Left forelimb (tissue), 1 donor: ENCODE results near the gene LRMDA.

Experiments
- DNase-seq: peaks from one replicate; pipeline ENCODE4 v3.0.0-alpha.2; 2018; ENCODE audit warnings: low spot score

The LRMDA gene

DNA sequence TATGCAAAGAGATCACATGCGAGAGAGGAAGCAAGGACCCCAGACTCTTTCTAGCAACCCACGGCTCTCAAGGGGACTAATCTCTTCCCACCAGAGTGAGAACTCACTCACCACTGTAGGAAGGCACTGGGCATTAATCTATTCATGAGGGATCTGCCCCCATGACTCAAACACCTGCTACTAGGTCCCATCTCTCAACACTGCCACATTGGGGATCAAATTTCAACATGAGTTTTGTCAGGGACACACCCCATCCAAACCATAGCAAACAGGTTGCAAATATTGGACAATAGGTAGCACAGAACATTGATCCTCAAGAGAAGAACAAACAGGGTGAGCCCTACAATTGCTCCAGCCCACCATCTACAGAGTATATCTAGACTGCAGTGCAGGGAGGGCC, 740.6 kb downstream of the LRMDA start:
- no peak for DNase-seq

DNA sequence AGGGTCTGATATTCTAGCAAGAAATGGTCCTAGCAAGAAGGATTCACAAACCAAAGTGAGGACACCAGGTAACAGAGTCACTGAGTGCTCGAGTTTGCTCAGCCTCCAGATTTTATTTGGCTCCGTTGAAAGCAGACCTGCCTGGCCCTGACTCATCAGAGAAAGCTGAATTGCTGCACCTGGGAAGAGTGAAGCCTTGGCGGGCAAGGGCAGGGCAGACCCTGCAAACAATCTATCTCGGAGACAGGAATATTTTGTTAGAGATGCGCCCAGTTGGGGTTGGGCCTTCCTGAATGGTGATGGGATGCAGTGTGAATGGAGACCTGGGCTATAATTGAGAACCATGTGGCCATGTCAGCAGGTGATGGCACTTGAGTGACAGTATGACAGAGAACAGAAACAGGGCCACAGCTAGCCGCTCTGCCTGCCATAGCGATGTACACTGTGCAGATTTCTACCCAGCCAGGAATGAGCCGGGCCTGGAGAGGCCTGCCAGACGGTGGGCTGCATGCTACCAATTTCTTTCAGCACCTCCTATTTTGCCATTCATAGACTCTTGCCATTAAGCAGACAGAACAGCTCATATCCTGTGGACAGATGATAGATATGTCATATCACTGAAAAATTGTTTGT, 744.2 kb downstream of the LRMDA start:
- no peak for DNase-seq

DNA sequence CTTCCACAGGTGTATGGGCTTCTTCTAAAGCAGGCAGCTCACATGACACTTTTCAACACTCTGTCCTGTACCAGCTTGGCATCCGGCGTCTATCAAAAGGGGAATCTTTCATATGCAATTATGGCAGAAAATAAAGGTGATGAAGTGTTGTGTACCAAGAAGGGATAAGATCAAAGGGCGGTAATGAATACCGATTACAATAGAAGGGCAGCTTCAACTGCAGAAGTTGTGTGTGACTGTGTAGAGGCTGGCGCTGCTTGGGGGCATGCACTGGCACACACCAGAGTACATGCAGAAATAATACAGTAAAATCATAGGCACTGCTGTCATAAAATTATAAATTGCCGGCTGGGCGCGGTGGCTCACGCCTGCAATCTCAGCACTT, 744.7 kb downstream of the LRMDA start:
- DNase-seq = no peak

DNA sequence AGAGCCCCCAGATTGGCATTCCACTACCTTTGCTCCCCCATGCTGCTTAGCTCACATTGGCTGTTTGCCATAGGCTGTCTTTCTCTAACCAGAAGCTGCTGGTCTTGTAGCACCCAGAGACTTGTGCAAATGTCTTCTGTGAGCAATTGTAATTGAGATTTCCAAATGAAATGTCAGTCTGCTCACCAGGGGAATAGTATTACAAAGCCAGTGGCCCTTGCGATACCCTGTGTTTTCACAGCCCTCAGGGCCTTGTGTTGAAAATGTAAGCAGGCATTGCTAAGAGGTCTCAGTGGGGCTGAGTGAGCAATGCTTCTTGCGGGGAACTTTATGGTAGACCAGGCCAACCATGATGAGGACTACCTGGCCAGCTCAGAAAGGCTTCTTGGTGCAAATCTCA, 746.5 kb downstream of the LRMDA start:
- no peak for DNase-seq

DNA sequence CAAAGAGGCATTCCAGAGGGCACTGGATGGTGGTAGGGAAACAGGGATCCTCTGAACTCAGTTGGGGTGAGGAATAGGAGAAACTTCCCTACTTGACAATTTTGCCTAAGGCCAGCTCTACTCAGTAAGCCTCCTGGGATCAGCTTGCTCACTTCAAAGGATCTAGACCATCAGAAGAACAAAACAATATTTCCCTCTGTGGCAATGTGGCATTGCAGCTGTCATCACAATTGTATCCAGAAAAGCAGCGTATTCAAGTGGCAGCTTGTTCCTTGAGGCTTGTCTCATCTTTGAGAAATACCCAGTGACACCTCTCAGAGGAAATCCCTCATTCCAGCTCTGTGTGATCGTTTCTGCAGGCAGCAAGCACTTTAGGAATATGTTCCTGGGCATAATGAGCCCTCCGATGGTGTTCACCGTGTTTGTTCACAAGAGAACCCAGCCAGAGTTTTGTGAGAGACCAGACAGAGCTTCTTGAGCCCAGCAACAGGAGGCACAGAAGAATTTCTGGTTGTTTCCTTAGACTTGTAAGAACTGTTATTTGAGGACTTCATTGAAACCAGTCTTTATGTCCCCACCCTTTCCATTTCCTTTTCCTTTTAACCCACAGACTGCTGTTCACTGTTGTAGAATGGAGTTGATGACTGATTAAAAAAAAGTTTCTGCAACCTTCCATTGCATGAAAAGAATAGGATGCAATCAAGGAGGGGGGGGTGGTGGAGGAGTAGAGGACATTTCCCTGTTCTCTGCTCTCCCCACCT, 747.3 kb downstream of the LRMDA start:
- DNase-seq = no peak

DNA sequence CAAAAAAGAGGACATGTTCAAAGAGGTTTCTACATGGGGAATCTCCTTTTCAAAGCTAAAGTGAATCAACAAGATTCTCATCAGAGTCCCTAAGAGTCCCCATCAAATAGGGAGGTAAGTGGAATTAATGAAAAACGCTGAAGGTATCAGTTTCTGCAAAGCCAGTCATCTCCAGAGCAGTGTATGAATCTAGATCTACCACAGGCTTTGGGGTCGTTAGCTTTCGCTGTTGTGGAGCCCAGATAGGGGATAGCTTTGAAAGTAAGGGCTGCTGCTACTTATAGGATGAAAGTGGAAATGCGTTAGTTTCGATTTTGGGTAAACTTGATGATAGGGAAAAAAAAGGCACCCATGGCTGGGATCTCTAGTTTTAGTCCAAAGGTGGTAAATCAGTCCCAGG, 748.4 kb downstream of the LRMDA start:
- no peak for DNase-seq

DNA sequence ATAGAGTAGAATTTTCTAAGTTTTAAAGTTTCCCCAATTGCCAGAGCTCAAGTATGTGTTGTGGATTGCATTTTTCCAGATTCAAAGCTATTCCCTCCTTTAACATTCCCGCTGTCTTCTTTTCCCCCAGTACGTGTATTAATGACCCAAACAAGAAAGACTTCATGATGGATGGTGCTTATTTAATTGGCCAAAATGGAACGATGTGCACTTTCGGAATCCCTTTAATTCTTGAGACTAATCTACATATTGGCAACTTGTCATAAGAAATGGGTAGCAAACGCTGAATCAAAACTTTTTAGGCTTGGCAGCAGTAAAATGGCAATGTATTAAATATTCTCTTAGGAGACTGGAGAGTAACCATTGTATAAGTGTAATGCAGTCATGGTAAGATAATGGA, 753.2 kb downstream of the LRMDA start:
- no peak for DNase-seq

DNA sequence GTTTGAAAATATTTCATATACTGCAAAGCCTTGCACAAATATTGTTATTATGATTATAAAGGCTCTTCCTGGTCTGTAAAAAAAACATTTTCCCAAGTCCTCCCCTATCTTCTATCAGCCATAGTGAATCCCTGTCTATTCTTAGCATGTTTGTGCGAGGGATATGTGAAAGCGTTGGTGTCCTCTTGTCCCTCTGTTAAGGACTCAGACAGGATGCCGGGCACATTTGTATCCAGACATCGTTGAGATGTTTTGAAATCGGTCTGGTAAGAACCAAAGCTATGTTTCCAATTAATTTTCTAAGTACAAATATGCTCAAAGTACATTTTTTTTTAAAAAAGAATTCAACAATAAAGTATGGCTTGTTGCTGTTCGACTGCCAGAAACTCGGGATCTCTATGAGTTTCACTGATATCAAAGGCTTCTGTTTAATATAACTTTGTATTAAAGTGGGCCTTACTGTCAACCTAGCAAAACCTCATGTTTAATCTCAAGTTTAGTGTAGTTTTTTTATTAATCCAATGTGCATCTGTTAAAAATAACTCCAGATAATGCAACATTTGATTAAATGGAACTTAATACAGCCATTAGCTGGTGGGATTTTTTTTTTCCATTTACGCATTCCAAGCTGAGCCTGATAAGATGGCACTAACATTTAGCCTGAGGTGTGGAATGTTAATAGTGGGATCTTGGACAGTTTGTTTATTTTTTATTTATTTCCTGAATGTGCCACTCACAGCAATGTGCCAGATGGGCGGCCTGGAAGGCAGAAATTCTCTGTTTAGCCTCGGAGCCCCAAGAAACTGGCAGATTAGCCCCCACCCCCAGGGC, 754.3 kb downstream of the LRMDA start:
- DNase-seq = no peak

DNA sequence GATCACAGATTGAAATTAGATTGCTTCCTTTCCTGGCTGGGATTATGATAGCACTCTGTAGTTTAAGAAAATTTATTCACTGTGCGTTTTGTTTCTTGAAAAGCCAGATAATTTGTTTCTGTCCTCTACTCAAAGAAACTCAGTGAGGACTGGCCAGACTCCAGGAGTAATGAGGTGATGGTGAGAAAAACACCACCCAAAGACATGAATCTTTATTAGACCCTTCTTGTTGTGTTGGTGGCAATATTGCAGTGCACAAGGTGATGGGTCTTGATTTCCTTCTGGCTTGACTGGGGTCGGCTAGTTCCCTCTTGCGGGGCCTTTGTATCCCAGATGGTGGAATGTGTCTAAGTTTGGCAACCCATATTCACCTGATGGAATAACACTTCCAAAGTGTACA, 756.8 kb downstream of the LRMDA start:
- no peak for DNase-seq

DNA sequence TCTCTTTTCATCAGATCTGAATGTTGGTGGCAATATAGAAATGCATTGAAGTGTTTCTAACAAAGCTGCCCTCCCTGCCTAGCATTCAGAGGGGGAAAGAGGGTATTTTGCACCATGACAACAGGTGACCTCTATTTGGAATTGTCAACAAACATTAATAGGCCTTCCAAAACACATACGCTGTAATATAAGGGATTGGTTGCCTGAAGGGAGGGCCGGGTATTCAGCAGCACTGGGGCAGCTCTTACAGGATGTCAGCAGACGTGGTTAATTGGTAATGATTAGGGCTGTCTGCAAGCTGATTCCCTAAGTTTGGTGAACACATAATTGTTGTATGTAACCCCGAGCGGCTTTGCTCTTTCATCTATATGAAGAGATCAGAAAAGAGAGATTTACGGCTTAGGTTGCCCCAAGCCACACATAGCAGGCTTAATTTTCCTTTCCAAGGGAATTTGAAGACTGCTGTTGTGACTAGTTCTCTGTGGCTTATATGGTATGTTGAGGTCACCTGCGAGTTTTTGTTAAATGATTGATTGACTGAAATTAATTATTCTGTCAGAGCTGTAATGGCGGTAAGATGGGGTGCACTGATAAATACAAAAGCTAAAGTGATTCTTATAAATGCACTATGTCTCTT, 759.3 kb downstream of the LRMDA start:
- no peak for DNase-seq

DNA sequence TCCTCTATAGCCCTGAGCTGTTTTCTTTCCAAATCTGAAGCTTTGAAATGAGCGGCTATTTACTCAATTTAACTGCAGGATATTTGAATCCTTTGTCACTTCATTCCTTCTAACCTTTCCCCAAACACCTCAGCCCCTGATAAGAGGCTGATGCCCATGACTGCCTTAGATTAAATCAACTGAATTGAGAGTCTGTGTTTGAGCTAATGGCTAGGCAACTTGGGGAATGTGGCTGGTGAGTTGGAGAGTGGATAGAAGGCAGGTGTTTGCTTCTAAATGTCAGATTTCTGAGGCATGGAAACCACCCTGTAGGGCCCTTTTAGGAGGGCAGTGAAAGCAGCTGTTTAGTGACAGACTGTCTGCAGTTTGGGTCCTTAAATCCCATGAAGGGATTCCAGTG, 759.9 kb downstream of the LRMDA start:
- DNase-seq = no peak

DNA sequence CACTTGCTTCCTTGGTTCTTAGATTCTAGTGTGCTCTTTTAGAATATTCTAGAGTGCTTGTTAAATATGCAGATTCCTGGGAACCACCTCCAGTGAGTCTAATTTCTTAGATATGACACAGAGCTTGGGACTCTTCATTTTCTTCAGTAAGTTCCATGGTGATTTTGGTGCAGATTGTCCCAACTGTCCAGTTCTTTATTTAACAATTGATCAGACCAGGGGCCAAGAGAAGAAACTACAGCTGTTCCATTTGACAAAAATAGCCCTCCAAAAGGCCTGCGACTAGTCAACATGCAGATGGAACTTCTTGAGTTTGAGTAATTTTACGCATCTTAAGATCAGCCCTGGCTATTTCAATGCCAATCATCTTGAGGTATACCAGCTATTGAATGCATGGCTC, 760.7 kb downstream of the LRMDA start:
- no peak for DNase-seq

DNA sequence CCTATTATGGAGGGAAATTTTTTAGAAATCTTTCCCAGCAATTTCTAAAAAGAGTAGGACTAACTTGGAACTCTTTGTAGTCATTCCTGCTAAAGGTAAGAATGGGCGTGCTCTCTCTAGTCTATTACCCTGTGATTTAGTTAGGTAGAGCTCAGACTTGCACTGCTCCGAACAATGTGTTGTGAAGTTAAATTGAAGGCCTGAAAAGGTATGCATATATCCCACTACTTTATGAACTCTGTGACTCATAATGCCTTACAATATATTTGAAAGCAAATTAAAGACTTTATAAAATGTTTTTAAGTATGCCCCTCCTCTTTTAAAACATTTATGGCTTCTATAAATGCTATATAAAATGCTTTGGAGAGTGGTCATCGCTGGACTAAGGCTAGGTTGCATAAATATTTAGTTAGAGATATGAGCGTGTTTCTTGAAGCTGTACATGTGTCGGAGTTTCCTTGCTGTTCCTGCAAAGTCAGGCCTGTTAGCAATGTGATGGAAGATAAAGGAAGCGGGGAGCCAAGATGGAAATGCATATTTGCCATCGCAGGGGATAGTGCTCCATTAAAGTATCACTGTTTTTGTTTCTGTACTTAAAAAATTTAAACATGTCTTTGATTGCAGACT, 761.4 kb downstream of the LRMDA start:
- DNase-seq = no peak

DNA sequence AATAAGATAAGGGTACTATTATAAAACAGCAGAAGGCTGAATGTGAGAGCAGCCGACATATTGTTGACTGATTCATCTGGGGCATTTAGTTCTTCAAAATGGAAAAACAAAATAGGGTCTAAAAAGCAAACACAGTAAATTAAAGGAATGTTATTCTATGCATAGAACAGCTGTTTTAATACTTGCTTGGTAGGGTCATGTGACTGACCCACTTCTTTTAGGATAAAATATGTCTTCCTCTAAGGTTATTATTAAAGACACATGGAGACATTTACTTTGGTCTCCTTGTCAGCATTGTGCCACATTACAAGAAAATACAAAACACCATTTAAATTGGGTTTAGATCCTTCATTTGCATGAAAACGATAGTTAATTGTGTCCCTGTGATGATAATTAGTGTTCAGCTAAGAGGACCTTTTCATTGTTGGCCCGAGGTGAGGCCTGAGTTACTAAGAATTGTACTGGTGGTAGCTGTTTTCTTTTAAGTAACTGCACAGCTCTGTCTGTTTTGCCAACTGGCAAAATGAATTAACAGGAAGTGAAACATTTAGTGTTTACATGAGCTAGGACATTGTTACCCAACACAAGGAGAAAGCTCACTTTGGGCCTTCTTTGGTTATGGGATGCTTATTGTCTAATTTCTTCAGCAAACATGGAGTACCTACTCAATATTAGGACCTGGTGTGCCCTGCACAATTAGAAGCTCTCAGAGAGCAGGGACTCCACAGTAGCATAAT, 764.4 kb downstream of the LRMDA start:
- no peak for DNase-seq

DNA sequence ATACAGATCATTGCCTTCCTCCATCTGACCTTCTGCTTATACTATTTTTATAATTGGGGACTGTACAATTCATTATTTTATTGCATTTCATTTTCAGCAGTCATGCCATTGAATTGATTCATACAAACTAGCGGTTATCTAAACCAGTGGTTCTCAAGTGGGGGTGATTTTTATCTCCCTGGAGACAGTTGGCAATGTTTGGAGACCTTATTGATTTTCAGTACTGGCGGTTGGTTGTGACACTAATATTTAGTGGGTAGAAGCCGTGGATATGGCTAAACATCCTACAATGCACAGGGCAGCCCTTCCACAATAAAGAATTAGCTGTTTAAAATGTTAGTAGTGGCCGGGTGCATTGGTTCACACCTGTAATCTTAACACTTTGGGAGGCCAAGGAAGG, 765.9 kb downstream of the LRMDA start:
- no peak for DNase-seq

DNA sequence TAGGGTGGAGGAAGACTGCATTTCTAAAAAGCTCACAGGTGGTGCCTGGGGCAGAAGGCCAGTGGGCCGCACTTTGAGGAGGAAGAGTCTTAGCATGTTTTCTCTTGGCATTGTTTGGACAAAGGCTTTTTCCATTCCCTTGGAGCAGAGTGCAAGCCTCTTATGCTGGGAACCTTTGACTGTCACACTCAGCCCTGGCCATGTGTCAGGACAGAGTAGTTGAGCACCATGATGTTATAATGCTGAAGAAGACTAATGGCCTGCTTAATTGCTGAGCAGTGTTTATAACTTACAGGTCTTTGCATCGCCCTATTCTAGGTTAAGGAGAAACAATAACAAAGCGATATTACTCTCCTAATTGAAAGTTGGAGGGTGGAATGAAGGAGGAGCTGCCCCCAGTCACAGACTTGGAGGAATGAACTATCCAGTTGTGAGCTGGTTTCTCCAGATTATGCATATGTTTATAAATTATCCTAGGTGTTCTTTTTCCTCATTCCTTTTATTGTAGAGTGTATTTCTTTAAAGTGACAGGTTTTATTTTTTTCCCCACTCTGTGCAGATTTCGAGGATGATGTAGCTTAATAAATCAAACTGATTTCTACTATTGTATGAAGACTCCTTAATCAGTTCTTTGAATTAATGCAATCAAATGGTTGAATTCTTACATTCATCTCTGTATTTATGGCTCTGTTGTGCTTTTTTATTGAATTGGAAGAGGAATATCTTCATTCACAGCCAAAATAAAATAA, 767.0 kb downstream of the LRMDA start:
- no peak for DNase-seq

DNA sequence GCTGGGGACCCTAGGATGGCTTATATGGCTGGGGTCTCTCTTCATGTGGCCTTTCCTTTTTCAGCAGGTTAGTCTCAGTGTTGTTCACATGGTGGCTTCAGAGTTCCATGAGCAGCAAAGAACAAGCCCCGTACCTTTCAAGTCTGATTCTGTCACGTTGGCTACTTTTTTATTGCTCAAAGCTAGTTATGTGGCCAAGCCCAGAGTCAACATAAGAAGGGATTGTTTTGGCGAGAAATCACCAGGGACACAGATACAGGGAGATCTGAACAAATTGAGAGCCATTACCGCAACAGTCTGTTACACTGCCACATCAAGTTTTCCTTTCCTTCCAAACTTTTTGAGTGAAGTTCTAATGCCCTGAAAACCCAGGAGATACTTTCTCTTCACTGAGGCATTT, 770.5 kb downstream of the LRMDA start:
- no peak for DNase-seq

DNA sequence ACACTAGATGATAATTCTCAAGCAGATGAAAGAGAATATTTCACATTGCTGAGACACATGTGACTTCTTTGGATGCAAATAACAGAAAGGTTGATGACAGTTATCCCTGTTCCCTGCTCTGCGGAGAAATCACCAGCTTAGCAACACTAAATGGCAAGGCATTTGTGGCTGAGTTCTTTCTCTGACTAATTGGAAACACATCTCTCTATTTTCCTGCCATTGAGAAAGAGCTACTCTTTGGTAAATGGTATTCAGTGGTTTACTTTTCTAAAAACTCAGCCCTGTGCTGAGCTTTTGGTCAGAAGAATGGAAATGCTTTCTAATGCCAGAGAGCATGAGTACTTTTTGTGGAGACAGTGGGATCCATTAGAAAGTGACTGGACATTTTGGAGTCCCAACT, 771.4 kb downstream of the LRMDA start:
- no peak for DNase-seq

DNA sequence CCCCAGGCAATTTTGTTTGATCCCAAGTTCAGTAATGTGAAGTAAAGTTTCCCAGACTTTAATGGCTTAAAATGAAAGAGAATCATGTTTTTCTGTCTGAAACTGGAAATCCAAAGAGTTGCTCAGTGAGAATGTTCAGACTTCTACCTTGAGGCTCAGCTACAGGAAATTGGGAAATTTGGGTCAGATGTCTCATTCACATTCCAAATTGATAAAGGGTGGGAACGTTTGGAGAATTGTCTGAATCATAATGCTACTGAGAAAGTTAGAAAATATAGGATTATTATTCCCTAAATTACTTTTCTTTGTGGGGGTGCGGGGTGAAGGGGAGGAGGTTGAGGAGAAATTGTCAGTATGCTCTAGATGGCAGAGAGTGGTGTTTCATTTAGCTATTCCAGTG, 773.9 kb downstream of the LRMDA start:
- no peak for DNase-seq

DNA sequence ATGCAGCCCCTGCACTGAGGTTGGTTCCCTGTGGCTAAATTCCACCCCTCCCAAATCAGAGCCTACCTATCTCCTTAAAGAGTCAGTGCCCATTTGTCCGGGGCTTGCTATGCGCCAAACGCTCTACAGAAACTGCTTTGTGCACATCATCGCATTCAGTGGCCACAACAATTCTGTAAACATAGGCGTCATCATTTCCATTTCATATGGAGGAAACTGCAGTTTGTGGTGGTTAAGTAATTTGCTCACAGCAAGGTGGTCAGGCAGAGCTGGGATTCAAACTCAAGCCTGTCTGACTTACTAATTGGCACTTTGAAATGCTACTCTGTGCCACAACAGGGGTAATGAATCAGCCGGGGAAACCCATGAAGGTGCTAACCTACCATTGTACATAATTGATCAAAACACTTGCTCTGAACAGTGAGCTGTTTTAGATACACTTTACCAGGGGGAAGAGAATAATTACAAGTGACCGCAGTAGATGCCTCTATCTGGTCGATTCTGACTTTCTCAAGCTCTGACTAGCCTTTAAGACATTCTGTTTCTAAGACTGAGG, 775.5 kb downstream of the LRMDA start:
- DNase-seq = no peak
